ENCODE results near the gene HS6ST2. TPM values are rescaled to one million over a fixed set of nuclear protein-coding genes. Genes with fewer than 3 reads are reported as not detected.

HS6ST2 gene
- total RNA-seq, 1 experiment from 2014 or later: 8.1 TPM

DNA sequence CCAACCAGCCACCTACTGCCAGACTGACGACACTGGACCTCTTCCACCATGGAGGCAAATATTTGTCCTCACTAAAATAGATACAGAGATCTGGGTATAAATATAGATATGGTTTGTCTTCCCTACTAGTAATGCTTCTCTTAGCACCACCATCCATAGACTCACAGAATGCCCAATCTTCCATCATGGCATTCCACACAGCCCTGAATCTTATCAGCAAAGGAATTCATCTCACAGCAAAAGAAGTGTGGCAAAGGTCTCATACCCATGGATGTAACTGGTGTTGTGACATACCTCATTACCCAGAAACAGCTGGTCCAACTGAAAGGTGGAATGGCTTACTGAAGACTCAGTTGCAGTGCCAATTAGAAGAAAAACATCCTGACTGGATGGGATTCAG, 47.2 kb upstream of the HS6ST2 start (continued):
- TF ChIP-seq, protein P1, sequence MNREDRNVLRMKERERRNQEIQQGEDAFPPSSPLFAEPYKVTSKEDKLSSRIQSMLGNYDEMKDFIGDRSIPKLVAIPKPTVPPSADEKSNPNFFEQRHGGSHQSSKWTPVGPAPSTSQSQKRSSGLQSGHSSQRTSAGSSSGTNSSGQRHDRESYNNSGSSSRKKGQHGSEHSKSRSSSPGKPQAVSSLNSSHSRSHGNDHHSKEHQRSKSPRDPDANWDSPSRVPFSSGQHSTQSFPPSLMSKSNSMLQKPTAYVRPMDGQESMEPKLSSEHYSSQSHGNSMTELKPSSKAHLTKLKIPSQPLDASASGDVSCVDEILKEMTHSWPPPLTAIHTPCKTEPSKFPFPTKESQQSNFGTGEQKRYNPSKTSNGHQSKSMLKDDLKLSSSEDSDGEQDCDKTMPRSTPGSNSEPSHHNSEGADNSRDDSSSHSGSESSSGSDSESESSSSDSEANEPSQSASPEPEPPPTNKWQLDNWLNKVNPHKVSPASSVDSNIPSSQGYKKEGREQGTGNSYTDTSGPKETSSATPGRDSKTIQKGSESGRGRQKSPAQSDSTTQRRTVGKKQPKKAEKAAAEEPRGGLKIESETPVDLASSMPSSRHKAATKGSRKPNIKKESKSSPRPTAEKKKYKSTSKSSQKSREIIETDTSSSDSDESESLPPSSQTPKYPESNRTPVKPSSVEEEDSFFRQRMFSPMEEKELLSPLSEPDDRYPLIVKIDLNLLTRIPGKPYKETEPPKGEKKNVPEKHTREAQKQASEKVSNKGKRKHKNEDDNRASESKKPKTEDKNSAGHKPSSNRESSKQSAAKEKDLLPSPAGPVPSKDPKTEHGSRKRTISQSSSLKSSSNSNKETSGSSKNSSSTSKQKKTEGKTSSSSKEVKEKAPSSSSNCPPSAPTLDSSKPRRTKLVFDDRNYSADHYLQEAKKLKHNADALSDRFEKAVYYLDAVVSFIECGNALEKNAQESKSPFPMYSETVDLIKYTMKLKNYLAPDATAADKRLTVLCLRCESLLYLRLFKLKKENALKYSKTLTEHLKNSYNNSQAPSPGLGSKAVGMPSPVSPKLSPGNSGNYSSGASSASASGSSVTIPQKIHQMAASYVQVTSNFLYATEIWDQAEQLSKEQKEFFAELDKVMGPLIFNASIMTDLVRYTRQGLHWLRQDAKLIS (CRISPR knock-in tag; IDR thresholded peaks at IDR 0.05; ENCODE audit: borderline replicate concordance): no peak
- TF ChIP-seq, protein P2, sequence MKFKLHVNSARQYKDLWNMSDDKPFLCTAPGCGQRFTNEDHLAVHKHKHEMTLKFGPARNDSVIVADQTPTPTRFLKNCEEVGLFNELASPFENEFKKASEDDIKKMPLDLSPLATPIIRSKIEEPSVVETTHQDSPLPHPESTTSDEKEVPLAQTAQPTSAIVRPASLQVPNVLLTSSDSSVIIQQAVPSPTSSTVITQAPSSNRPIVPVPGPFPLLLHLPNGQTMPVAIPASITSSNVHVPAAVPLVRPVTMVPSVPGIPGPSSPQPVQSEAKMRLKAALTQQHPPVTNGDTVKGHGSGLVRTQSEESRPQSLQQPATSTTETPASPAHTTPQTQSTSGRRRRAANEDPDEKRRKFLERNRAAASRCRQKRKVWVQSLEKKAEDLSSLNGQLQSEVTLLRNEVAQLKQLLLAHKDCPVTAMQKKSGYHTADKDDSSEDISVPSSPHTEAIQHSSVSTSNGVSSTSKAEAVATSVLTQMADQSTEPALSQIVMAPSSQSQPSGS (CRISPR knock-in tag; IDR thresholded peaks at IDR 0.05; ENCODE audit: borderline replicate concordance, low read depth): no peak
- TF ChIP-seq, protein P3, sequence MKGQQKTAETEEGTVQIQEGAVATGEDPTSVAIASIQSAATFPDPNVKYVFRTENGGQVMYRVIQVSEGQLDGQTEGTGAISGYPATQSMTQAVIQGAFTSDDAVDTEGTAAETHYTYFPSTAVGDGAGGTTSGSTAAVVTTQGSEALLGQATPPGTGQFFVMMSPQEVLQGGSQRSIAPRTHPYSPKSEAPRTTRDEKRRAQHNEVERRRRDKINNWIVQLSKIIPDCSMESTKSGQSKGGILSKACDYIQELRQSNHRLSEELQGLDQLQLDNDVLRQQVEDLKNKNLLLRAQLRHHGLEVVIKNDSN (CRISPR knock-in tag; IDR thresholded peaks at IDR 0.05): no peak

DNA sequence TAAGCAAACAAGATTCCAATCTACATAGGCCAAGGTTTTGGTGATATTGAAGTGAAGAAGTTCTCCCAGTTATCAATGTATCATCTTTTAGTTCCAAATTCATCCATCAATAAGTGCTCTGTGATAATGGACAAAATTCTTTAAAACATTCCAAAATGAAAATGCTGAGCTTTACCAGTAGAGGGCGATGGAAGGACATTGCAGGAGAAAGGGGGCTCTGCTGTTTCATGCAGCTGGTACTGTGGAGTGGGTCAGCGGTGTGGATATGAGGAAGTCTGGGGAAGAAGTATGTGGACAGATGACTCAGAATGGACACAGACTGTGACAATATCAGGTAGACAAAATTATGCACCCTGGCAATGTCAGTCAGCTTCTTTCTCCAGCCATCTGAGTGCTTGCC, 46.6 kb upstream of the HS6ST2 start:
- ChIA-PET CTCF (interaction anchor here (0.5 to 2.0 kb wide), 22 partner anchors 9 to 1134 kb away, joined by 3 to 9 read pairs (median 4); no protein-coding TSS in a partner anchor), POLR2A (no interaction called here)
- peaks cover 3% of the 10 kb centered on the region; the same call in 1 of the 2 replicates for H3K27me3 Mint-ChIP-seq (ENCODE audit: low read depth)
- H3K27ac Mint-ChIP-seq: no peak overlapping the region
- no peaks in the 10 kb centered on the region for H3K4me1 Mint-ChIP-seq
- DNase-seq (ENCODE audit: low spot score): no peak
- TF ChIP-seq EMX1 (CRISPR knock-in tag; IDR thresholded peaks at IDR 0.05) (no peak), ETV6 (CRISPR knock-in tag; IDR thresholded peaks at IDR 0.05) (no peak)
- TF ChIP-seq, protein P4, sequence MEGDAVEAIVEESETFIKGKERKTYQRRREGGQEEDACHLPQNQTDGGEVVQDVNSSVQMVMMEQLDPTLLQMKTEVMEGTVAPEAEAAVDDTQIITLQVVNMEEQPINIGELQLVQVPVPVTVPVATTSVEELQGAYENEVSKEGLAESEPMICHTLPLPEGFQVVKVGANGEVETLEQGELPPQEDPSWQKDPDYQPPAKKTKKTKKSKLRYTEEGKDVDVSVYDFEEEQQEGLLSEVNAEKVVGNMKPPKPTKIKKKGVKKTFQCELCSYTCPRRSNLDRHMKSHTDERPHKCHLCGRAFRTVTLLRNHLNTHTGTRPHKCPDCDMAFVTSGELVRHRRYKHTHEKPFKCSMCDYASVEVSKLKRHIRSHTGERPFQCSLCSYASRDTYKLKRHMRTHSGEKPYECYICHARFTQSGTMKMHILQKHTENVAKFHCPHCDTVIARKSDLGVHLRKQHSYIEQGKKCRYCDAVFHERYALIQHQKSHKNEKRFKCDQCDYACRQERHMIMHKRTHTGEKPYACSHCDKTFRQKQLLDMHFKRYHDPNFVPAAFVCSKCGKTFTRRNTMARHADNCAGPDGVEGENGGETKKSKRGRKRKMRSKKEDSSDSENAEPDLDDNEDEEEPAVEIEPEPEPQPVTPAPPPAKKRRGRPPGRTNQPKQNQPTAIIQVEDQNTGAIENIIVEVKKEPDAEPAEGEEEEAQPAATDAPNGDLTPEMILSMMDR (IDR thresholded peaks at IDR 0.05): peak; percentile 40
- TF ChIP-seq, protein P5, sequence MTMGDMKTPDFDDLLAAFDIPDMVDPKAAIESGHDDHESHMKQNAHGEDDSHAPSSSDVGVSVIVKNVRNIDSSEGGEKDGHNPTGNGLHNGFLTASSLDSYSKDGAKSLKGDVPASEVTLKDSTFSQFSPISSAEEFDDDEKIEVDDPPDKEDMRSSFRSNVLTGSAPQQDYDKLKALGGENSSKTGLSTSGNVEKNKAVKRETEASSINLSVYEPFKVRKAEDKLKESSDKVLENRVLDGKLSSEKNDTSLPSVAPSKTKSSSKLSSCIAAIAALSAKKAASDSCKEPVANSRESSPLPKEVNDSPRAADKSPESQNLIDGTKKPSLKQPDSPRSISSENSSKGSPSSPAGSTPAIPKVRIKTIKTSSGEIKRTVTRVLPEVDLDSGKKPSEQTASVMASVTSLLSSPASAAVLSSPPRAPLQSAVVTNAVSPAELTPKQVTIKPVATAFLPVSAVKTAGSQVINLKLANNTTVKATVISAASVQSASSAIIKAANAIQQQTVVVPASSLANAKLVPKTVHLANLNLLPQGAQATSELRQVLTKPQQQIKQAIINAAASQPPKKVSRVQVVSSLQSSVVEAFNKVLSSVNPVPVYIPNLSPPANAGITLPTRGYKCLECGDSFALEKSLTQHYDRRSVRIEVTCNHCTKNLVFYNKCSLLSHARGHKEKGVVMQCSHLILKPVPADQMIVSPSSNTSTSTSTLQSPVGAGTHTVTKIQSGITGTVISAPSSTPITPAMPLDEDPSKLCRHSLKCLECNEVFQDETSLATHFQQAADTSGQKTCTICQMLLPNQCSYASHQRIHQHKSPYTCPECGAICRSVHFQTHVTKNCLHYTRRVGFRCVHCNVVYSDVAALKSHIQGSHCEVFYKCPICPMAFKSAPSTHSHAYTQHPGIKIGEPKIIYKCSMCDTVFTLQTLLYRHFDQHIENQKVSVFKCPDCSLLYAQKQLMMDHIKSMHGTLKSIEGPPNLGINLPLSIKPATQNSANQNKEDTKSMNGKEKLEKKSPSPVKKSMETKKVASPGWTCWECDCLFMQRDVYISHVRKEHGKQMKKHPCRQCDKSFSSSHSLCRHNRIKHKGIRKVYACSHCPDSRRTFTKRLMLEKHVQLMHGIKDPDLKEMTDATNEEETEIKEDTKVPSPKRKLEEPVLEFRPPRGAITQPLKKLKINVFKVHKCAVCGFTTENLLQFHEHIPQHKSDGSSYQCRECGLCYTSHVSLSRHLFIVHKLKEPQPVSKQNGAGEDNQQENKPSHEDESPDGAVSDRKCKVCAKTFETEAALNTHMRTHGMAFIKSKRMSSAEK (CRISPR knock-in tag; IDR thresholded peaks at IDR 0.05; ENCODE audit: borderline replicate concordance): no peak
- peaks cover 18% of the 10 kb centered on the region for H3K9me3 Mint-ChIP-seq
- ATAC-seq: peak; percentile 36; the same call in 1 of the 2 replicates
- peaks cover 12% of the 10 kb centered on the region for H3K36me3 Mint-ChIP-seq
- H3K4me3 Mint-ChIP-seq: no peak overlapping the region

DNA sequence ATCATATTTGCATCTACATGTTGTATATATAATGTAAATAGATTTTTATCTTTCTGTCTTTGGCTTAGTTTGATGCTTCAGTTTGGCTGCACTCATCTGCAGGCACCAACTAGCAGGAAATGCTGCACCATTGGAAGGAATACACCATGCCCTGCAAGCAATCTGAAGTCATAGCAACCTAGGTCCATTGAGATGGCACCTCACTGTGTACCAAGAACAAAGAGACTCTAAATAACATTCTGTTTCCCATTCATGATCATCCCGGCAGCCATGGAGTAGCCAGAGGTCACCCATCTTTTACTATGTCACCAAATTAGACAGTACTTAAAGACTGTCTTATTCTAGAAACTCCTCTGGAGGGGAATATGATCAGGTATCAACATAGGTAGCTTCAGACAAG, 40.8 kb upstream of the HS6ST2 start:
- Mint-ChIP-seq H3K9me3 (no peaks in the 10 kb centered on the region), H3K36me3 (no peaks in the 10 kb centered on the region), H3K27me3 (ENCODE audit: low read depth) (no peaks in the 10 kb centered on the region; the same call in 1 of the 2 replicates), H3K27ac (no peak overlapping the region), H3K4me1 (peaks cover 13% of the 10 kb centered on the region), H3K4me3 (no peak overlapping the region)
- DNase-seq (ENCODE audit: low spot score): no peak
- ATAC-seq: no peak
- ChIA-PET CTCF (no interaction called here), POLR2A (no interaction called here)
- TF ChIP-seq, protein P6, sequence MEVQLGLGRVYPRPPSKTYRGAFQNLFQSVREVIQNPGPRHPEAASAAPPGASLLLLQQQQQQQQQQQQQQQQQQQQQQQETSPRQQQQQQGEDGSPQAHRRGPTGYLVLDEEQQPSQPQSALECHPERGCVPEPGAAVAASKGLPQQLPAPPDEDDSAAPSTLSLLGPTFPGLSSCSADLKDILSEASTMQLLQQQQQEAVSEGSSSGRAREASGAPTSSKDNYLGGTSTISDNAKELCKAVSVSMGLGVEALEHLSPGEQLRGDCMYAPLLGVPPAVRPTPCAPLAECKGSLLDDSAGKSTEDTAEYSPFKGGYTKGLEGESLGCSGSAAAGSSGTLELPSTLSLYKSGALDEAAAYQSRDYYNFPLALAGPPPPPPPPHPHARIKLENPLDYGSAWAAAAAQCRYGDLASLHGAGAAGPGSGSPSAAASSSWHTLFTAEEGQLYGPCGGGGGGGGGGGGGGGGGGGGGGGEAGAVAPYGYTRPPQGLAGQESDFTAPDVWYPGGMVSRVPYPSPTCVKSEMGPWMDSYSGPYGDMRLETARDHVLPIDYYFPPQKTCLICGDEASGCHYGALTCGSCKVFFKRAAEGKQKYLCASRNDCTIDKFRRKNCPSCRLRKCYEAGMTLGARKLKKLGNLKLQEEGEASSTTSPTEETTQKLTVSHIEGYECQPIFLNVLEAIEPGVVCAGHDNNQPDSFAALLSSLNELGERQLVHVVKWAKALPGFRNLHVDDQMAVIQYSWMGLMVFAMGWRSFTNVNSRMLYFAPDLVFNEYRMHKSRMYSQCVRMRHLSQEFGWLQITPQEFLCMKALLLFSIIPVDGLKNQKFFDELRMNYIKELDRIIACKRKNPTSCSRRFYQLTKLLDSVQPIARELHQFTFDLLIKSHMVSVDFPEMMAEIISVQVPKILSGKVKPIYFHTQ (CRISPR knock-in tag; IDR thresholded peaks at IDR 0.05): no peak
- TF ChIP-seq, protein P7, sequence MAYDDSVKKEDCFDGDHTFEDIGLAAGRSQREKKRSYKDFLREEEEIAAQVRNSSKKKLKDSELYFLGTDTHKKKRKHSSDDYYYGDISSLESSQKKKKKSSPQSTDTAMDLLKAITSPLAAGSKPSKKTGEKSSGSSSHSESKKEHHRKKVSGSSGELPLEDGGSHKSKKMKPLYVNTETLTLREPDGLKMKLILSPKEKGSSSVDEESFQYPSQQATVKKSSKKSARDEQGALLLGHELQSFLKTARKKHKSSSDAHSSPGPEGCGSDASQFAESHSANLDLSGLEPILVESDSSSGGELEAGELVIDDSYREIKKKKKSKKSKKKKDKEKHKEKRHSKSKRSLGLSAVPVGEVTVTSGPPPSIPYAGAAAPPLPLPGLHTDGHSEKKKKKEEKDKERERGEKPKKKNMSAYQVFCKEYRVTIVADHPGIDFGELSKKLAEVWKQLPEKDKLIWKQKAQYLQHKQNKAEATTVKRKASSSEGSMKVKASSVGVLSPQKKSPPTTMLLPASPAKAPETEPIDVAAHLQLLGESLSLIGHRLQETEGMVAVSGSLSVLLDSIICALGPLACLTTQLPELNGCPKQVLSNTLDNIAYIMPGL (CRISPR knock-in tag; IDR thresholded peaks at IDR 0.05): no peak
- no peak for TF ChIP-seq ZNF219 (CRISPR knock-in tag; IDR thresholded peaks at IDR 0.05; ENCODE audit: borderline replicate concordance)
- TF ChIP-seq NFATC4 (CRISPR knock-in tag; IDR thresholded peaks at IDR 0.05): no peak
- TF ChIP-seq, protein P8, sequence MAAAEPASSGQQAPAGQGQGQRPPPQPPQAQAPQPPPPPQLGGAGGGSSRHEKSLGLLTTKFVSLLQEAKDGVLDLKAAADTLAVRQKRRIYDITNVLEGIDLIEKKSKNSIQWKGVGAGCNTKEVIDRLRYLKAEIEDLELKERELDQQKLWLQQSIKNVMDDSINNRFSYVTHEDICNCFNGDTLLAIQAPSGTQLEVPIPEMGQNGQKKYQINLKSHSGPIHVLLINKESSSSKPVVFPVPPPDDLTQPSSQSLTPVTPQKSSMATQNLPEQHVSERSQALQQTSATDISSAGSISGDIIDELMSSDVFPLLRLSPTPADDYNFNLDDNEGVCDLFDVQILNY (CRISPR knock-in tag; IDR thresholded peaks at IDR 0.05): no peak
- TF ChIP-seq MXD4 (CRISPR knock-in tag; IDR thresholded peaks at IDR 0.05; ENCODE audit: borderline replicate concordance): no peak
- no peak for TF ChIP-seq GABPB1 (CRISPR knock-in tag; IDR thresholded peaks at IDR 0.05)
- no peak for TF ChIP-seq CREB1 (CRISPR knock-in tag; IDR thresholded peaks at IDR 0.05)

All from WTC11 (cell line).